TTC549 (cell line): ENCODE data around the gene DCDC1.

Source experiments
- FAIRE-seq: peaks from 2 replicates; lab custom pipeline; 2012; peaks lifted over from hg19 to GRCh38; lab: Jason Lieb, UNC

Gene DCDC1

DNA sequence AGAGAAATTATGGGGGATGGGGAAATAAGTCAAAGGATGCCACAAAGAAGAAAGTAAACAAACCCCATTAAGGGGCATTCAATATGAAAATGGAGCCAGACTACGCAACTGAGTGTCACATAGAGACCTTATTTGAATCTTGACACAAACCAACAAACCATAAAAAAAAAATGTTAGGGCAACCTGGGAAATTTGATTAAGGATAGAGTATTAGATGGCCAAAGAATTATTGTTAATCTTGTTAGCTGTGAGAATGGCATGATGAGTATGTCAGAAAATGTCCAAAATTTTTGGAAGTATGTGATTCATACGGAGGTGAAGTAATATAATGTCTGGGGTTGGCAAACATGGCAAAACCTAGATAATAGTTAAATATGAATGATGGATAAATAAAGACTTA, 461.3 kb downstream of the DCDC1 start:
- no peak for FAIRE-seq

DNA sequence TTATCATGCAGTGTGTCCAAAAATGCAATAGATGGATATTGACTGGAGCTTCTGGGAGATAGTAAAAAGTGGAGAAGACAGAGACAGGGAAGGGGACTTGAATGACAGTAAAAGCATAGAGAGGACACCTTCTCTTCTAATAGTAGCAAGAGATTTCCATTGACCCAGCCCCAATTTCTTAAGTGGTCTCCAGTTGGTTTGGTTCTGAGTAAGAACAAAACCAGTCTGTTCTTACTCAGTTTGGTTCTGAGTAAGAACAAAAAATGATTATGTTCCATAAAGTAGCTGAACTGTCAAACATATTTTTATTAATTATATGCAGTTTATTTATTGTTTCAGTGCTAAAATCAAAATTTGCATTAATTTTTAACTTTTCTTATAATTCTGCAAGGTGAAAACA, 466.6 kb downstream of the DCDC1 start:
- FAIRE-seq, result no peak

DNA sequence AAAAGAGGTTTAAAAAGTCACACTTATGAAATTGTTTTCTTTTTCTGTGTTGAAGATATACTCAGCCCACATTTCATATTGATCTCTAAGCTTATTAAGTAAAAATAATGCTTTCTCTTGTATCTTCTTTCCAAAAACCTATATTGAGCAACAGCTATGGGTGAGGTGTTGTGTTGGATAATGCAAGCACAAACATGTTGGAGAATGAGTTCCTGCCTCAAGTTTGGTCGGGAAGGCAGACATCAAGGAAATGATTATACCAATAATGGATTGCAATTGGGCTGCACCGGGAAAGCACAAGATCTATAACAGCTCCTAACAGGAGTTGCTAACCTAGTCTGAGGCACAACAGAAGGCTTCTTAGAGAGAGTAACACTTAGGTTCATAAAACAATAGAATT, 474.5 kb downstream of the DCDC1 start:
- no peak for FAIRE-seq

DNA sequence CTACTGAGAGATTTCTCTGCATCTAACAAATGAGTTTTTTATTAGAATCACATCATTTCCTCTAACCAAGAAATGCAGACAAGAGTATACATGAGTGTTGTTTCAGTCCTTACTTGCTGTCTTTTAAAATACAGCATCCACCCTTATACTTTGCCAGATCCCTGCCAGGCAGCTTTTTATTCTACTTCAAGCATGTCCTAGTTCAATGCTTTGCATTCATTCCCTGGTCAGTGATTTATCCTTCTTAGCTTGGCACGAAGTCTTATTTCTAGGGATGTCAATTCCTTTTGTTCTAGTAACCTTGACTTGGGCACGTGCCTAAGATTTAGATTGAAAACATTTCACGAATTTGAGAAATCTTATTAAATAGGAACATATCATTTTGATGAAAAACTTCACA, 476.2 kb downstream of the DCDC1 start:
- FAIRE-seq, result no peak

DNA sequence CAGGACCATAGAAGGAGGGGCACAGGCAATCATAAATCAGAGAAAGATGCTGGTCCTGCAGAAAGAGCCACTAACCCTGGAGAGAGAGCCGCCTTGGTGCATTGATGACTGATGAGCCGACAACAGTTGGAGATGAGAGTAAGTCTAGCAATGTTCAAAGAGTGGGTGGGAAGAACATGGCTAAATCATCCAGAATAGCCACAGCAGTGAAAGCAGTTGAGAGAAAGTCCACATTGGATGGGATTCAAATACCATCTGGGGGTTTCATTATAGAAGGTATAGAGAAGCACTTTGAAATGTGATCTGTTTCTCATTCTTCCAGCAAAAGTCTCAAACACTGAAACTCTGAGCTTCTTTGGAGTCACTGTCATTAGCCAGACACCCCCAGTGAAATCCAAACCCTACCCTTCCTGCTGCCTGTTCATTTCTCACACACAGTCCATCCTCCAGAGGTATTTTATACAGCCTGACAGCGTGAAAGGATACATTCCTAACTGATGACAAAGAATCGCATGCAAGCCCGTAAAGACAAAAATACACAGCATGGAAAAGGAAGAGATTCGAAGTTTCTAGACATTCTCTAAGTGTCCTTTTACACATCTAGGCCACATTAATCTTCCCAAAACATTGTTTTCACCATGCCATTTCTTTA, 480.3 kb downstream of the DCDC1 start:
- FAIRE-seq, result no peak

DNA sequence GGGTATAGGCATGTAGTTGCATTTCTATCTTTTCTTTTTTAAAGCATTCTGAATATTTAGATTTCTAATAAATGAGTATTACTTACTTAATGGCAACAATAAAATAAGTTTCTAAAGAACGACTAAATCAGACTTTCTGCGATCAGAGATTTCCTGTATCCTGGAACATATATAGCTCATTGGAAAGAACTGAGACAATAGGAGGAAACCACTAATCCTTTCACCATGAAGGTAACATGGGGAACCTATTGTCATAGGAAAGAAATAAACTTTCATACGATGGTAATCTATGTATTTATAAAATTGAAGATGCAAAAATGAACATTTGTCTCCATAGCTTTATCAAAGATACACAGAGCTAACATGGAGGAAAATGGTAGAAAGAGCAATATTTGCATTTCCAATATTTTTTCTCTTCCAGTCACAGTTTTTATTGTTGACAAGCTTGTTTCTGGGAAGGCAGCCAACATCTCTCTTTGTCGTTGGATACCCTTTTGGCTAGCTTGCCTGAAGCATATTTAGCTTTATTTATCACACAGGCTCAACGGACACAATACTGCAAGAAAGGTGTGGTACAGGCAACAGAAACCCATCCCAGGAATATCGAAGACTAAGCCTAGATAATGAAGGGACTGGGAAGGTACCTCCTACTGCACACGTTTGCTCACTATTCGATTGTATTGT, 490.1 kb downstream of the DCDC1 start:
- FAIRE-seq, result no peak

DNA sequence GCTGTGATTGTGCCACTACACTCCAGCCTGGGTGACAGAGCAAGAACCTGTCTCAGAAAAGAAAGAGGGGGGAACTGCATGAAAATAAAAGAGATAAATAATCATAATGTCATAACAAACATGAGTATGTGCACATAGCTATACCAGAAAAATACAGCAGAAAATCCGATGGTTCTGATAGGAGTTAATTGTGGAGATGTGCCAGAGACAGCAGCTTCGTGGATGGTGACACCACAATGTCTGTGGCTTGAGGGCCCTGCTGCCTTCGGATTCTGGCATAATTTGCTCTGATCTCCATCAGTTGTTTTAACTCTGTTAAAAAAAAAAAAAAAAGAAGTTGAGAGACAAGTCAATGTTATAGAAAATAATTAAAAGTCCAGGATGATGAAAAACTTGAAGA, 491.1 kb downstream of the DCDC1 start:
- no peak for FAIRE-seq

DNA sequence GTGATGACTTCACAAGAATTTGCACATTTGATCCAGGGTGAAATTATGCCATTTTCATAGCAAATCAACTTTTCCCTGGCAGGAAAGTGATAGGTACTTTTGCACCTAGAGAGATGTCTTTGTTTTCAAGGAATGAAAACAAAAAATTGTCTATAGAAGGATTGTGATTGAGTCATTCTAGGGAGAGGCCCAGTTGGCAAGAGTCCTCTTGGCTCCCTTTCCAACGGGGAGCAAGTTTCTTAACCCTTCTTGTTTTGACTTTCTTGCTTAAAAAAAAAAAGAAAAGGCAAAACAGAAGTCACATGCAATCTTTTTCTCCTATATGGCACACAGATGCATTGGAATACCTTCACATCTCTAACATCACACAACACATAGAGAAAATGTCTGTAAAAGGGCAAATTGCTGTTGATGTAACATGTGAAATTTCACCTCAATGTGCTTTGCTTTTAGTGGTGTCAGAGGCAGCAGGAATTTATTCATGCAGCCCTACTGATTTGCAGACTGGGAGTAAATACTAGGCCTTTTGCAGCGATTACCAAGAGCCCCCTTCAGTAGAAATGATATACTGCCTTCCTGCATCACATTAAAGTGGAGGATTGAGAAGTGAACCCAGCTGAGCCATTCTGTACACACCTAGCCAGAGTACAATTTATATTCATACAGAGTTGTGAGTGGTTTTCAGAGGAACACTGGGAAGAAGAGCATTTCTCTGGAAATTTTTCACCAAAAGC, 492.7 kb downstream of the DCDC1 start:
- FAIRE-seq, result no peak

DNA sequence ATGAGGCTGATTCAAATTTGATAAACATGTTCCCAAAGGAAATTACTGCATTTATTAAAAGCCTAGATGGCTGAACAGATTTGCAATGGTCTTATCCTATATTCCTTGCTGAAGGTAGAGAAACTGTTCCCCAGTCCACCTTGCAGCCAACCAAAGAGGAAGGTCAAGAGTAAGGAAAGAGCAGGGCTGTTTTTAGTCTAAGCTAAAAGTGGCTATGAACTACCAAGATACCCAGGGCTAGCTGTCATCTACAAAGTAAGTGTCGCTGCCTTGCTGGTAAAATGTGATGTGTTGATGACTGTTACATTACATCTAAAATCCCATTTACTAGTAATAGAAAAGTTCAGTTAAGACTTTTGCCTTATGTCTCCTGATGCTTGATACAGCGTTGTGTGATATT, 493.3 kb downstream of the DCDC1 start:
- no peak for FAIRE-seq

DNA sequence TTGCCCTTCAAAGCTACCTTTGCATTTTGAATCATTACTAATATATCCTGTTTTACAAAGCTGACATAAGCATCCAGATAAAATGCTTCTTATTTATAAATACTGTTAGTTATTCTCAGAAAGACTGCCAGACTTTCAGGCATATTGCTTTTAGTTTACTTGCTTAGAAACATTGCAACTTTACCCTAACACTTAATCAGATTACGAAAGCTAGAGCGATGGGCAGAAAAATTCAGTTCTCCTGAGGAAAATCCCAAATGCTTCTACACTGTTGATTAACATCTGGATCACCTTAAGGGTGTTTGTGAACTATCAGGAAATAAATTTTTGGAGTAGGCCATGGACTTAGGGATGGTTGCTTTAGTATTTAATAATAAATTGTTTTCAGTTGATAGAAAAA, 493.7 kb downstream of the DCDC1 start:
- FAIRE-seq, result no peak

DNA sequence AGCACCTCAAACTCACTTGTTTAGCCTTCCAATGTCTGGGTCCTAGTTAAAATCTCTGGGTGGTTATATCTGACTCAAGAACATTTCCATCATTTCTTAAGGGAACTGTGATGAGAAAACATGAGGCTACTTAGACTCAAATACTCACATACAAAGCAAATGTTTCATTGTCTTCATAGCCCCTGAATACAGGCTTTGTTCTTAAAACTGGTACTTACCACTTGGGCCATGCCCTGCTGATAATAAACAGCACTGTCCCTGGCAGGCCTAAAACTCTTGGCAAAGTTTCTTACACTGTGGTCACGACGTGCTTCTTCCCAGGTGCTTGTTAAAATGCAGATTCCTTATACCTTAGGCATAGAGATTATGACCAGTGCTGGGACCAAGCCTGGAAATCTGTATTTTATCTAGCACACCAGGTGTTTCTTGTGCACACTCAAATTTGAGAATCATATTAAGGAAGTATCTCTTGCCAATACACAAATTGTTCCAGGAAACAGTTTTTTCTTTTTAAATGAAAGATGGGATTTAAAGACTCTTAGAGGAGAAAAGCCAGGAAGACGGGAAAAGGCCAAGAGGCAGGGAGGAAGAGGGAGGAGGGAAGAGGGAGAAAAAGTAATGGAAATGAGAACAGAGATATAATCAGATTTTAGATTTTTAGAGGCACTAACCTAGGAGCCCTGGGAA, 495.5 kb downstream of the DCDC1 start:
- no peak for FAIRE-seq

DNA sequence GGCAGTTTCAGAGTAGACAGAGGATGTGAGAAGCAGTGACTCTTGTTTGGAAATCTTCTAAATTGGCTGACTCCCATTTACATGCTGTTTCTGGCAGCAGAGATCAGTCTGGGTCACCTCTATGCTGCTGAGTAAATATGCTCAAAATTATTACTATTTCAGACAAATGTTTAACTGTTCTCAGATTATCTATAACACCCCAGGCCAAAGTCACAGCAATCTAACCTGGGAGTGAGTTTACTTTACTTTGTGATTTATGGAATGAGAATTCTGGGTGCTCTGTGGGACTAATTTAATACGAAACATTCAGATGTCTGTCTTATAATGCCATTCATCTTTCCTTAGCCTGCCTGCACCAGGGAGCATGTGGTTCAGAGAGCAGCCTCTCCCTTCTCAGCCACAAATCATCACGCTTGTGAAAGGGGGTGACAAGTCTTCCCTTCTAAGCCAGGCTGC, 500.9 kb downstream of the DCDC1 start:
- no peak for FAIRE-seq

DNA sequence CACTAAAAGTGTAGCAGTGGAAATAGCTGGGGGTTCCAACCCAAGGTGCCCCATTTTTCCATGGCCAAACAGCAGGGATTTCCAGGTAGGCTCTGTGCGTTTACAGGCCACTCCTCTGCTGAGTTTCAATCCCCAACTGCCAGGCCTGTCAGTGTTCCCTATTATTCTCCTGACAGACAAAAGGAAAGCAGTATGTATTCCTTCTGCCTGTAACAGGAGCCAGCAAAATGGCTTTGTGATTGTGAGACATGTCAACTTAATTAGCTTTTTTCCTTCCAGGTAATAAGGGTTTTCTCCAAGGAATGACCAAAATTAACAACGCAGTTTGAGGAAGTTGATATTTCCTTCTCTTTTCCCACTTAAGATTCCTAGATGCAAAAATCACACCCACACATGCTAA, 506.3 kb downstream of the DCDC1 start:
- no peak for FAIRE-seq

DNA sequence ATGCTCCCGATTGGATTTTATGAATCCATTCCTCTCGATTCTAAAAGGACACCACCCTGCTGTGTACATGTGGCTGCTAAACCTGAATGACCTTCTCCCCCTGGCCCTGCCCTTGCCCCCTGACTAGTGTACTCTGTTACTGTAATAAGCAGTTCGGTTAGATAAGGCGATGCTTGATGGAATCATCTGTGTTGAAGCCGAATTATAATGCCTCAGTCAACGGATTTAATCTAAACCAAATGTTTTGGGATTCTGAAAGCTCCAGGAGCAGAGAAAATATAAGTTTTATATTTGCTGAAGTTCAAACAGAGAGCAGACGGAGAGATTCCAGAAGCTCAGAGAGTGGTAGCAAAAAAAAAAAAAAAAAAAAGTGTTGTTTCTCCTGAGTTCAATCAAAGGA, 508.0 kb downstream of the DCDC1 start:
- no peak for FAIRE-seq

DNA sequence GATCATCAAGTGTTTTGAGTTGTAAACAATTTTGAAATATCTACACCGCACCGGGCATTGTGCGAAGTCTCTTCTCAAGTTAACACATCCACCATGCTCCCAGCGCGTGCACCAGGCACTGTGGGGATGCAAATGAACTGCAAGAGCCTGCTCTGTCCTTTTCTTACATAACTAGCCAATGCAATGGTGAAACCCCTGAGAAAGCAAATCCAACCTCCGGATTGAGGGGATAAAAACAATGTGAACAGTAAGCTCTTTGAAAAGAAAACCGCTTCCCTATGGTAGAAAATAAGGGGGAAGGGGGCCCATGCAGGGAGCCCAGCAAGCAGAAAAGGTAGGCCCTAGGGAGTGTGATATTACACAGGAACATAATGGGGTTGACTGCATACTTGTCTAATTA, 508.5 kb downstream of the DCDC1 start:
- no peak for FAIRE-seq

DNA sequence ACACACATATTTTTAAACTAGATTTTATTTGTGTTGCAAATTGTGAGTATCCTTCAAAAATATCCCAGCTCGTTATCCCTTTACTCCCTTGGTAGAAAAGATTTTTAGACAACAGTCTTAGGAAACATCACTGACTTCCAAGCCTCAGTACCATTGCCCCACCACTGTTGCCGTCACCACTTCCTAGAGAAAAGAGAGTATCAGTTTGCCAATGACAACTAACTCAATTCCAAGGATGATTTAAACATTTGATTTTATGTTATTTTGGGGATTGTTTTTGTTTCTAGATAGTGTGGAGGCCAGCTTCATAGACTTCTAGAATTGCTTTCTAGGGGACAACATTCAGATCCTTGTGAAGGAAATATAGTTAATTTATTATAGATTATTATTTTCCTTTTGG, 509.4 kb downstream of the DCDC1 start:
- FAIRE-seq, result no peak

DNA sequence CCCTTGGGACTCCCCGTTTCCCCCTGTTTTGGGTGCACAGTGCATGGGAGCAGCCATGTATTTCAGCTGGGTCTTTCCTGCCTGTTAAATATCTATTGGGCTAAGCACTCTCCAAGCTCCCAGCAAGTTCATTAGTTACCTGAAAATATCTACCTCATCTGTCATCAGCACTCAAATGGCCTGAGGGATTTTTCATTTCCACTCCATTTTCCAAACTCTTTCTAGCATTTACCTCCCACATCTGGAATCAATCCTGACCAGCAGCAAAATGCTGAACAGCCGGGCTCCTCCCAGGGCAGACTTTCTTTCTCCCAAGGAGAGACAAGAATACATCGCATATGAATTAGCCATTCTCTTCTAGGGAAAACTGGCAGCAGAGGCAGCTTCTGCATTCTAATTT, 509.9 kb downstream of the DCDC1 start:
- no peak for FAIRE-seq

DNA sequence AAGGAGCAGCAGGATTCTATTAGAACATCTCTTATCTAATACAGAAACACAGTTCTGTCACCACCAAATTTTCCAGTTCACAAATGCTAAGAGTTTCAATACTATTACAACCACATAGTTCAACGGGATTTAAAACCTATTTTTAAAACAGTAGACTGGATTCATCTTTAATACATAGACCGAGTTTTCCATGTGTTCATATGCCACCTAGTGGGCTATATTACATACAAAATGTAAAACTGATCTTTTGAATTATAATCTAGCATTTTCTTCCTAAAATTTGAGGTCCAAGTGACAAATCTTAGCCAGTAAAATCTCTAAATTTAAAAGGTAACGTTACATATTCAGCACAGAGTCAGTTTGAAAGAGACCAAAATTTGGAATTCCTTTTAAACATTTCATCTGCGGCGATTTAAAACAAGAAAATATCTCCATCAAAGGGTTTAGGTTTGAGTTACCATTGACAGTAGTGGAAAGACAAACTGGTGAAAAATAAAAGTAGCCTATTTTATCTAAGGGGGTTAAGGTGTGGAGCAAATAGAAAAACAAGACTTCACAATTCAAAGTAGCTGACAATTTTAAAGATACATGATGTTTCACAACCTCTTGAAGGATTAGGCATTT, 514.0 kb downstream of the DCDC1 start:
- no peak for FAIRE-seq

DNA sequence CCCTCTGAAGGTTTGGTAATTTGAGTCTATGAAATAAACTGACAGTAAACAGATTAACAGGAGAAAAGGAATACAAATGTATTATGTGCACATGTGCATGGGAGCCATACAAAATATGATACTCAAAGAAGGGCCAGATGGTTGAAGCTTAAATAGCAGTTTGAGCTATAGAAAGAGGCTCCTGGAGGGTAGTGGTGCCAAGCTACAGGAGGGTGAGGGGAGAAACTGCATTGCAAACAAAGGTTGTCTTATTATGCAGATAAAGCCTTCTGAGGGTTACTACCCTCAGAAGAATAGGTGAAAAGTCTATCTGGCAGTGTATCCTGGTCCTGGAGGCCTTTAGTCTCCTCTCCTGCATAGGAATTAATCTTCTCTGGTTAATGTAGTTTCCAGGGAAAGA, 516.1 kb downstream of the DCDC1 start:
- no peak for FAIRE-seq

DNA sequence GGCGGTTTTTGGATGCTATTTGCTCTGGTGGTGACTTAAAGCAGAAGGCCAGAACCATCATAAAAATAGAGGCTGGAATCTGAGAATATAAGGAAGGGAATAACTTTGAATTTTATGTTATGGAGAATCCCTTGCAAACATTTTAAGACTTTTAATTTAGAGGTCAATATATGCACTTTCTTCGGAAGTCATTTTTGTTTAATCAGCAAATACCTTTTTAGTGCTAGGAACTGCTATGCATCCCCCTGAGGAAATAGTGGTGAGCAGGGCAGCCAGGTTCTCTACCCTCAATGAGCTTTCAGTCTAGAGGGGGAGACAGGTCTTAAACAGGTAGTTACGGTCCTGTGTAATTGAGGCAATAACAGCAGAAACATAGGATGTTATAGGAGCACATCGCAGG, 516.9 kb downstream of the DCDC1 start:
- FAIRE-seq, result no peak

DNA sequence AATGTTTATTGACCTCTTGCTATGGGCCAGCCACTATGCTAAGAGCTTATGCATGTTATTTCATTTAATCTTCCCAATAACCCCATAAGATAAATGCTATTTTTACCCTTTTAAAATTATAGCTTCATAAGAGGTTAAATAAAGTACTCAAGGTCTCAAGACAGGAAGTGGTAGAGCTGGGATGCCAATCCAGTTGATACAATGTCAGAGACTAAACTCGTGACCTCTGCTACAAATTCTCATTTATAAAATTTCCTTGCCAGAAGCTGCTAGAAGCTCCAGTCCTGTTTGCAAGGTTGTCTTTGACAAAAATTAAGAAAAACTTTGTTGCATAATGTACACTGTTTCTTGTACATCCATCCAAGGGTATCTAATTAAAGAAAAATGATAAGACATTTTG, 517.4 kb downstream of the DCDC1 start:
- no peak for FAIRE-seq

DNA sequence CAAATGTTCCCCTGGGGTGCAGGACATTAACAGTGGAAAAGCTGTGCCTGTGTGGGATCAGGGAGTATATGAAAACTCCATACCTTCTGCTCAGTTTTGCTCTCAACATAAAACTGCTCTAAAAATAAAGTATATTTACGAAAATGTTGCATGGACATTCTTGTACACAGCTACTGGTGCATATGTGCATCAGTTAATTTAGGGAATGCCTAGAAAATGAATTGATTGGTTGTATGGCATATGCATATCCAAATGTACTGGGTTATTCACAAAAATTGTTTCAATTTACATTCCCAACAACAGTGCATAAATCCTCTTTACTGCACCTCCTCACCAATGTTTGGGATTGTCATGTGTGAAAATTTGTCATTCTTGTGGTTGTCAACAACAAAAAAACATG, 532.3 kb downstream of the DCDC1 start:
- FAIRE-seq, result no peak

DNA sequence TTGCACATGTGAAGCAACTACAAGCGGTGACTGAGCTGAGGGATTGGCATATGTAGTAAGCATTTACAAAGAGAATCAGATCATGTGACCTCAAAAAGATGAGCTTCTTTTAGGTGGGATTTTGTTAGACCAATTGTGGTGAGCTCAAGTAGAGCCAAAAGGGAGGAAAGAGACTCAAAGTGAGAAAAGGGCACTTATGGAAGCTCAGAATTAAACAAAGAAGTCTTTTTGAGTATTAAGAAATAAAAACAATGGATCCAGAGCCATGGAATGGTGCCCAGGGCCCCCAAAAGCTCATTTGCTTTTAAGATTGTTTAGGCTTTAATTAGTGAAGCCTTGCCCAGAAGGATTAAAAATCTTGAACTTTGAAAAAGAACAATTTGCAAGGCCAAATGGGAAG, 536.7 kb downstream of the DCDC1 start:
- no peak for FAIRE-seq
